Measurements from ENCODE around the gene KRT36.

Gene KRT36

GRCh38 chr17:41500131-41500911 is 10.6 kb upstream of the KRT36 start:
- DNase-seq = no peak

GRCh38 chr17:41499714-41500113 is 10.0 kb upstream of the KRT36 start:
- DNase-seq = no peak

- no peak for DNase-seq
Observed at GRCh38 chr17:41498276-41498675, 8.6 kb upstream of the KRT36 start.

- peak; percentile 68 for DNase-seq
Observed at GRCh38 chr17:41496803-41497484, 7.2 kb upstream of the KRT36 start.

GRCh38 chr17:41494524-41494923 is 4.8 kb upstream of the KRT36 start:
- no peak for DNase-seq

- DNase-seq = no peak
Observed at GRCh38 chr17:41492771-41493170, 3.1 kb upstream of the KRT36 start.

- no peak for DNase-seq
Observed at GRCh38 chr17:41492351-41492750, 2.6 kb upstream of the KRT36 start.

GRCh38 chr17:41491476-41491875 is 1.8 kb upstream of the KRT36 start:
- no peak for DNase-seq

GRCh38 chr17:41490000-41490990 is 585 bp upstream of the KRT36 start:
- DNase-seq = no peak

GRCh38 chr17:41486809-41487530 is 2.7 kb downstream of the KRT36 start:
- DNase-seq = no peak

- DNase-seq = no peak
Observed at GRCh38 chr17:41486316-41486715, 3.4 kb downstream of the KRT36 start.

GRCh38 chr17:41484920-41485904 is 4.5 kb downstream of the KRT36 start:
- DNase-seq = no peak

GRCh38 chr17:41483991-41484826 is 5.5 kb downstream of the KRT36 start:
- DNase-seq = no peak

- DNase-seq = no peak
Observed at GRCh38 chr17:41483531-41483930, 6.2 kb downstream of the KRT36 start.

GRCh38 chr17:41481036-41481435 is 8.7 kb downstream of the KRT36 start, which contains the start of gene KRT35:
TSS of gene KRT35 (minus strand) at chr17:41481151. CDS start at chr17:41481097, 54 bp downstream.
- DNase-seq = no peak

- DNase-seq = no peak
Observed at GRCh38 chr17:41480581-41480980, 9.1 kb downstream of the KRT36 start.

GRCh38 chr17:41480136-41480535 is 9.6 kb downstream of the KRT36 start:
- no peak for DNase-seq

- no peak for DNase-seq
Observed at GRCh38 chr17:41478237-41478636, 11.5 kb downstream of the KRT36 start.

- no peak for DNase-seq
Observed at GRCh38 chr17:41476866-41477815, 12.6 kb downstream of the KRT36 start.

Measured in CD4-positive, alpha-beta T cell treated with Interleukin-10 for 1 hour (primary cell).